HCT116 (cell line): Measurements from ENCODE around the gene NFIC. TPM values are rescaled to one million over a fixed set of nuclear protein-coding genes. Genes with fewer than 3 reads are reported as not detected.
"Not testable (repeated sequence)": the region's sequence is repeated elsewhere in the genome, so short reads cannot be mapped to it uniquely, and the experiment has no call there.

Experiments
- ATAC-seq: fragments of 200-7000 bp; cut with Tn5 transposase; 2 replicates; pipeline ENCODE4 v1.9.1; 2020; ENCODE audit warnings: mild to moderate bottlenecking, moderate library complexity
- BruUV-seq: library from RNA; stranded (reverse); fragments of 400-500 nt; replicated peaks from 2 replicates; lab custom pipeline; 2021; lab: Mats Ljungman, UMichigan
- CTCF ChIA-PET: fragments of 300-600 bp; sonication (Branson Sonifier 250); formaldehyde crosslinking; loops from one replicate; lab custom pipeline; 2021; ENCODE audit warnings: antibody characterized with exemption; lab: Charles Lee
- POLR2A ChIA-PET: fragments of 300-600, 350-600 bp; sonication (Branson Sonifier 250); formaldehyde crosslinking; loops from one replicate; lab custom pipeline; 2021; ENCODE audit warnings: antibody characterized with exemption; lab: Charles Lee
- RAD21 ChIA-PET, 2 experiments: fragments of 300-600 bp; sonication (Branson Sonifier 250); formaldehyde crosslinking; loops; one replicate each; lab custom pipeline; 2023; ENCODE audit warnings: low total read pairs in 2 of 2; ENCODE audit not compliant: uncharacterized antibody in 2 of 2, unreplicated experiment in 2 of 2, low non-redundant PET in 1 of 2; lab: Charles Lee
- DNase-seq: peaks from one replicate; pipeline ENCODE4 v3.0.0-alpha.2; 2010; ENCODE audit warnings: low read depth, low spot score
- H2AFZ ChIP-seq: fragments of 200-600 bp; shearing (Covaris generic), sonication (generic); 2 replicates; pipeline ENCODE4 v1.6.1; 2017; ENCODE audit warnings: low read depth, mixed run types, mixed read lengths, antibody characterized with exemption, low read length; ENCODE audit not compliant: poor library complexity, severe bottlenecking
- H3K27ac ChIP-seq: 2 replicates; pipeline ENCODE4 v1.5.1; 2012; ENCODE audit warnings: low read depth, low read length
- H3K27me3 ChIP-seq: fragments of 200-600 bp; sonication (generic); 2 replicates; pipeline ENCODE4 v1.6.1; 2016; ENCODE audit warnings: mixed run types, low read length, mixed read lengths; ENCODE audit not compliant: insufficient read depth
- H3K36me3 ChIP-seq, 2 experiments: fragments of 200-500 bp in 1 of 2; fragments of 200-600 bp in 1 of 2; sonication (Bioruptor generic) in 1 of 2; sonication (generic) in 1 of 2; 2 replicates each; pipeline versions ENCODE4 v1.5.1 to v1.6.1; 2014 to 2016; ENCODE audit warnings: low read length in 2 of 2, inconsistent platforms in 1 of 2, mixed read lengths in 1 of 2, mixed run types in 1 of 2; ENCODE audit not compliant: insufficient read depth in 2 of 2, control insufficient read depth in 1 of 2
- H3K4me1 ChIP-seq, 2 experiments: fragments of 200-600 bp in 1 of 2; sonication (generic) in 1 of 2; 2 replicates each; pipeline versions ENCODE4 v1.5.1 to v1.6.1; 2012 to 2017; ENCODE audit warnings: low read length in 2 of 2, inconsistent platforms in 1 of 2, mild to moderate bottlenecking in 1 of 2, mixed read lengths in 1 of 2, mixed run types in 1 of 2, moderate library complexity in 1 of 2; ENCODE audit not compliant: insufficient read depth in 2 of 2, control insufficient read depth in 1 of 2
- H3K4me2 ChIP-seq: fragments of 200-600 bp; sonication (generic); 2 replicates; pipeline ENCODE4 v1.6.1; 2017; ENCODE audit warnings: mixed run types, low read length, mixed read lengths
- H3K4me3 ChIP-seq, 2 experiments: fragments of 200-600 bp in 1 of 2; sonication (generic) in 1 of 2; replicated peaks in 1 of 2; 2 replicates each; pipeline ENCODE4 v1.5.1; 2011 to 2016; ENCODE audit warnings: low read length in 2 of 2, control low read depth in 1 of 2, low read depth in 1 of 2, mild to moderate bottlenecking in 1 of 2, mixed read lengths in 1 of 2, mixed run types in 1 of 2
- H3K79me2 ChIP-seq: fragments of 200-600 bp; sonication (generic); 2 replicates; pipeline ENCODE4 v1.6.1; 2017; ENCODE audit warnings: mild to moderate bottlenecking, mixed run types, low read length, moderate library complexity, mixed read lengths; ENCODE audit not compliant: insufficient read depth
- H3K9ac ChIP-seq: fragments of 200-600 bp; sonication (generic); 2 replicates; pipeline ENCODE4 v1.6.1; 2016; ENCODE audit warnings: low read length, mixed read lengths
- H3K9me2 ChIP-seq: fragments of 200-600 bp; sonication (generic), shearing (Covaris generic); 2 replicates; pipeline ENCODE4 v1.6.1; 2017; ENCODE audit warnings: mixed run types, mild to moderate bottlenecking, moderate library complexity; ENCODE audit not compliant: insufficient read depth
- H3K9me3 ChIP-seq, 2 experiments: fragments of 200-500 bp in 1 of 2; fragments of 200-600 bp in 1 of 2; sonication (Bioruptor generic) in 1 of 2; sonication (generic) in 1 of 2; 2 replicates each; pipeline ENCODE4 v1.6.1; 2014 to 2017; ENCODE audit warnings: low read length in 2 of 2, mixed read lengths in 2 of 2, inconsistent platforms in 1 of 2, low read depth in 1 of 2, mild to moderate bottlenecking in 1 of 2, mixed run types in 1 of 2, moderate library complexity in 1 of 2; ENCODE audit not compliant: control insufficient read depth in 1 of 2, insufficient read depth in 1 of 2
- H4K20me1 ChIP-seq: fragments of 200-600 bp; sonication (generic), shearing (Covaris generic); 2 replicates; pipeline ENCODE4 v1.6.1; 2017; ENCODE audit warnings: mixed run types, mild to moderate bottlenecking, moderate library complexity; ENCODE audit not compliant: insufficient read depth
- ATF3 ChIP-seq: IDR thresholded peaks from 2 replicates; pipeline ENCODE4 v1.6.1; 2012
- FOSL1 ChIP-seq: IDR thresholded peaks from 2 replicates; pipeline ENCODE4 v1.6.1; 2012; ENCODE audit warnings: low read depth
- POLR2AphosphoS5 ChIP-seq: IDR thresholded peaks from 2 replicates; pipeline ENCODE4 v1.6.1; 2011; ENCODE audit warnings: mild to moderate bottlenecking, low read depth, low read length, moderate library complexity
- intact Hi-C: fragments of 100-400 bp; cut with micrococcal nuclease; formaldehyde crosslinking; loops from 2 replicates; pipeline ENCODE4 v1.10.0; 2022
- total RNA-seq: library from RNA; stranded (reverse); gene quantifications from one replicate; pipeline ENCODE4 v1.2.1, GENCODE V29; 2021; ENCODE audit not compliant: unreplicated experiment

The NFIC gene
- total RNA-seq, 1 experiment from 2014 or later = 116 TPM

- Histone ChIP-seq H3K9me3 (no peaks in the 10 kb centered on the region), H3K4me2 (no peak overlapping the region), H4K20me1 (no peaks in the 10 kb centered on the region), H3K27me3 (no peaks in the 10 kb centered on the region), H3K9ac (no peak overlapping the region), H3K4me1 (peaks cover 3 to 19% of the 10 kb centered on the region in 2 experiments), H3K4me3 (no peak overlapping the region), H3K36me3 (no peaks in the 10 kb centered on the region), H3K9me2 (no peaks in the 10 kb centered on the region), H3K27ac (no peak overlapping the region), H2AFZ (no peak overlapping the region), H3K79me2 (no peaks in the 10 kb centered on the region)
- intact Hi-C loops = no loop called here
- ChIA-PET POLR2A (interaction anchor here (0.7 kb wide), 1 partner anchor 14 kb away, joined by 3 read pairs; no protein-coding TSS in a partner anchor), CTCF (no interaction called here), RAD21 (no interaction called here)
- no peak for TF ChIP-seq POLR2AphosphoS5
- TF ChIP-seq ATF3 = no peak
- TF ChIP-seq FOSL1 = no peak
- no TSS peak for BruUV-seq
- no peak for ATAC-seq
- DNase-seq = no peak
These were observed 18.3 kb upstream of the NFIC start for GRCh38 chr19:3348042-3348441.

DNA sequence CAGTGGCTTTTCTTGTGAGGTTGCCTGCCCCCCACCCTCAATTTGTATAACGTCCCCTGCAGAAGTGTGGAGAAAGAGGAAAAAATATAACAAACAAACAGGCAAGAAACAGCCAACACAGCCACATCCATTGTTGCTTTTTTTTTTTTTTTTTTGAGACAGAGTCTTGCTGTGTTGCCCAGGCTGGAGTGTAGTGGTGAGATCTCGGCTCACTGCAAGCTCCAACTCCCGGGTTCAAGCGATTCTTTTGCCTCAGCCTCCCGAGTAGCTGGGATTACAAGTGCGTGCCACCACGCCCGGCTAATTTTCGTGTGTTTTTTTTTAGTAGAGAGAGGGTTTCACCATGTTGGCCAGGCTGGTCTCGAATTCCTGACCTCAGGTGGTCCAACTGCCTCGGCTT is 17.9 kb upstream of the NFIC start:
- POLR2A ChIA-PET = interaction anchor here (0.7 kb wide), 1 partner anchor 14 kb away, joined by 3 read pairs; no protein-coding TSS in a partner anchor
- H3K9me2 ChIP-seq, H3K27ac ChIP-seq, H4K20me1 ChIP-seq, RAD21 ChIA-PET, H3K4me2 ChIP-seq, ATAC-seq, H3K79me2 ChIP-seq, H3K4me3 ChIP-seq, H3K27me3 ChIP-seq, intact Hi-C loops, DNase-seq, BruUV-seq, H3K9me3 ChIP-seq, H3K36me3 ChIP-seq, H3K9ac ChIP-seq, H2AFZ ChIP-seq, CTCF ChIA-PET: not testable (repeated sequence)
- H3K4me1 ChIP-seq = peaks cover under 1 to 17% of the 10 kb centered on the region in 2 experiments
